Neural progenitor cell (in vitro differentiated cells): ENCODE measurements around the gene CCDC136. TPM values are rescaled to one million over a fixed set of nuclear protein-coding genes. Genes with fewer than 3 reads are reported as not detected.

Source experiments
- DNase-seq: peaks from one replicate; pipeline ENCODE4 v3.0.0-alpha.2; 2016; ENCODE audit warnings: low spot score
- H2AFZ ChIP-seq: fragments of 200-600 bp; sonication (generic); replicated peaks from 2 replicates; pipeline ENCODE4 v1.6.1; 2016; ENCODE audit warnings: antibody characterized with exemption
- H3F3A ChIP-seq: fragments of 200-600 bp; sonication (generic); 2 replicates; pipeline ENCODE4 v1.6.1; 2016; ENCODE audit warnings: antibody characterized with exemption, low read depth
- H3K27ac ChIP-seq: fragments of 200-600 bp; sonication (generic); 2 replicates; pipeline ENCODE4 v1.5.1; 2016; ENCODE audit warnings: mild to moderate bottlenecking
- H3K27me3 ChIP-seq: fragments of 200-600 bp; sonication (generic); 2 replicates; pipeline ENCODE4 v1.6.1; 2016; ENCODE audit warnings: mild to moderate bottlenecking, moderate library complexity
- H3K36me3 ChIP-seq: fragments of 200-600 bp; sonication (generic); 2 replicates; pipeline ENCODE4 v1.5.1; 2016
- H3K4me1 ChIP-seq: fragments of 200-600 bp; sonication (generic); 2 replicates; pipeline ENCODE4 v1.6.1; 2016; ENCODE audit warnings: mixed run types
- H3K4me2 ChIP-seq: fragments of 200-600 bp; sonication (generic); 2 replicates; pipeline ENCODE4 v1.6.1; 2016
- H3K4me3 ChIP-seq: fragments of 200-600 bp; sonication (generic); 2 replicates; pipeline ENCODE4 v1.5.1; 2016
- H3K79me2 ChIP-seq: fragments of 200-600 bp; sonication (generic); 2 replicates; pipeline ENCODE4 v1.6.1; 2016; ENCODE audit warnings: low read depth
- H3K9ac ChIP-seq: fragments of 200-600 bp; sonication (generic); 2 replicates; pipeline ENCODE4 v1.6.1; 2016
- H3K9me3 ChIP-seq: fragments of 200-600 bp; sonication (generic); 2 replicates; pipeline ENCODE4 v1.5.1; 2016; ENCODE audit warnings: low read depth
- H4K20me1 ChIP-seq: fragments of 200-600 bp; sonication (generic); 2 replicates; pipeline ENCODE4 v1.6.1; 2016; ENCODE audit warnings: low read depth
- H3K27ac Mint-ChIP-seq: 3 replicates; pipeline ENCODE4 v1.8.0; 2021; ENCODE audit warnings: mixed read lengths
- H3K27me3 Mint-ChIP-seq: 2 replicates; pipeline ENCODE4 v1.8.0; 2022; ENCODE audit warnings: low read depth, mild to moderate bottlenecking, inconsistent platforms, moderate library complexity, mixed read lengths; ENCODE audit not compliant: insufficient read depth
- H3K36me3 Mint-ChIP-seq: 3 replicates; pipeline ENCODE4 v1.8.0; 2021; ENCODE audit warnings: mixed read lengths
- H3K4me1 Mint-ChIP-seq: 3 replicates; pipeline ENCODE4 v1.8.0; 2021; ENCODE audit warnings: mixed read lengths
- H3K4me3 Mint-ChIP-seq: 3 replicates; pipeline ENCODE4 v1.8.0; 2021; ENCODE audit warnings: mild to moderate bottlenecking, moderate library complexity, mixed read lengths
- H3K9me3 Mint-ChIP-seq: 3 replicates; pipeline ENCODE4 v1.8.0; 2020; ENCODE audit warnings: mixed read lengths
- CTCF ChIP-seq: fragments of 200-600 bp; sonication (generic); IDR thresholded peaks from 2 replicates; pipeline ENCODE4 v1.5.1; 2017; ENCODE audit warnings: antibody characterized with exemption, mild to moderate bottlenecking
- EZH2 ChIP-seq: fragments of 200-600 bp; sonication (generic); IDR thresholded peaks from 2 replicates; pipeline ENCODE4 v1.6.1; 2017; ENCODE audit warnings: antibody characterized with exemption, mild to moderate bottlenecking, moderate library complexity
- EZH2phosphoT487 ChIP-seq: fragments of 200-600 bp; sonication (generic); IDR thresholded peaks from 2 replicates; pipeline ENCODE4 v1.6.1; 2017; ENCODE audit warnings: antibody characterized with exemption
- total RNA-seq: library from RNA; depleted of rRNA; stranded (reverse); fragments of >200 nt; gene quantifications from 2 replicates; pipeline ENCODE4 v1.2.3, GENCODE V29; 2015; ENCODE audit warnings: low replicate concordance

The CCDC136 gene
- total RNA-seq, 1 donor from 2014 or later, result 93.6 TPM

- no peak overlapping the region for H3K4me3 Mint-ChIP-seq
- no peaks in the 10 kb centered on the region for H3K36me3 ChIP-seq
- no peaks in the 10 kb centered on the region for H3K9me3 Mint-ChIP-seq
- H3K27me3 Mint-ChIP-seq, result peaks cover 11% of the 10 kb centered on the region
- H3K4me1 ChIP-seq, result no peaks in the 10 kb centered on the region
- H3K27ac Mint-ChIP-seq, result no peak overlapping the region
- no peak for DNase-seq
- no peak overlapping the region for H3K9ac ChIP-seq
- no peaks in the 10 kb centered on the region for H3F3A ChIP-seq
- H3K27ac ChIP-seq, result no peak overlapping the region
- H3K9me3 ChIP-seq, result no peaks in the 10 kb centered on the region
- TF ChIP-seq CTCF, result no peak
- TF ChIP-seq EZH2phosphoT487, result no peak
- TF ChIP-seq EZH2, result no peak
- H3K79me2 ChIP-seq, result no peaks in the 10 kb centered on the region
- no peaks in the 10 kb centered on the region for H4K20me1 ChIP-seq
- no peak overlapping the region for H3K4me3 ChIP-seq
- no peak overlapping the region for H3K4me2 ChIP-seq
- H3K27me3 ChIP-seq, result no peaks in the 10 kb centered on the region
- no peak overlapping the region for H2AFZ ChIP-seq
- H3K4me1 Mint-ChIP-seq, result peaks cover 3% of the 10 kb centered on the region
- H3K36me3 Mint-ChIP-seq, result no peaks in the 10 kb centered on the region
Observed at GRCh38 chr7:128854396-128854795, 62.6 kb downstream of the CCDC136 start.

DNA sequence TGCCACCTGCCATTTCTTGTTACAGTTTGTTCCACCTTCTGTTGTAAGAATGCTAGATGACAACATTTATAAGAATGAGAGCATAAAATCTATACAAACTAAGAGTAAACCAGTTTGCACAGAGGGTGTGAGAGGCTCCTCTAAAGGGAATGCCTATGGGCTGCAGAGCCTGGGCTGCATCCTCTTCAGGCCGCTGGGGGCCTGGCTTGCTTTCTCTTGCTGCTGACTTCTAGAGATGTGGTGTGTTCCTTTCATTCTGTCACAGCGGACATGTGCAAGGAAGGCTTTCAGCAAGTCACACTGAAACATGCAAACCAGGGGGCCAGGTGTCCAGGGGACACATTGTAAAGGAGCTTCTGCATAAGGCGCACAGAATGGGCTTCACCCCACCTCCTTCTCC lies 63.8 kb downstream of the CCDC136 start:
- Histone ChIP-seq H3K9ac (no peak overlapping the region), H3K9me3 (no peaks in the 10 kb centered on the region), H3K36me3 (no peaks in the 10 kb centered on the region), H3K4me1 (no peaks in the 10 kb centered on the region), H3F3A (no peaks in the 10 kb centered on the region), H4K20me1 (no peaks in the 10 kb centered on the region), H3K27me3 (no peaks in the 10 kb centered on the region), H3K4me3 (no peak overlapping the region), H3K27ac (no peak overlapping the region), H2AFZ (no peak overlapping the region), H3K79me2 (no peaks in the 10 kb centered on the region), H3K4me2 (no peak overlapping the region)
- TF ChIP-seq CTCF (no peak), EZH2phosphoT487 (no peak), EZH2 (no peak)
- peaks cover 9% of the 10 kb centered on the region for H3K4me1 Mint-ChIP-seq
- no peak for DNase-seq
- no peaks in the 10 kb centered on the region for H3K9me3 Mint-ChIP-seq
- H3K27ac Mint-ChIP-seq, result no peak overlapping the region
- H3K27me3 Mint-ChIP-seq, result peaks cover 12% of the 10 kb centered on the region
- no peak overlapping the region for H3K4me3 Mint-ChIP-seq
- no peaks in the 10 kb centered on the region for H3K36me3 Mint-ChIP-seq

GRCh38 chr7:128856001-128856718 lies 64.4 kb downstream of the CCDC136 start:
- Histone ChIP-seq H3K9me3 (no peaks in the 10 kb centered on the region), H3K27ac (no peak overlapping the region), H3K9ac (no peak overlapping the region), H3K79me2 (no peaks in the 10 kb centered on the region), H3K4me1 (no peaks in the 10 kb centered on the region), H3K27me3 (no peaks in the 10 kb centered on the region), H3K36me3 (no peaks in the 10 kb centered on the region), H2AFZ (no peak overlapping the region), H3K4me3 (no peak overlapping the region), H3K4me2 (no peak overlapping the region), H3F3A (no peaks in the 10 kb centered on the region), H4K20me1 (no peaks in the 10 kb centered on the region)
- Mint-ChIP-seq H3K4me3 (no peak overlapping the region), H3K36me3 (no peaks in the 10 kb centered on the region), H3K4me1 (peaks cover 14% of the 10 kb centered on the region), H3K27me3 (peaks cover 14% of the 10 kb centered on the region), H3K27ac (no peak overlapping the region), H3K9me3 (no peaks in the 10 kb centered on the region)
- TF ChIP-seq CTCF (no peak), EZH2phosphoT487 (no peak), EZH2 (no peak)
- DNase-seq, result no peak
